Progenitor cell of endocrine pancreas (in vitro differentiated cells): ENCODE measurements around the gene COL12A1. TPM values are rescaled to one million over a fixed set of nuclear protein-coding genes. Genes with fewer than 3 reads are reported as not detected.
"Not testable (repeated sequence)": the region's sequence is repeated elsewhere in the genome, so short reads cannot be mapped to it uniquely, and the experiment has no call there.

Experiments used
- DNase-seq: peaks from one replicate; pipeline ENCODE4 v3.0.0; 2021; ENCODE audit warnings: low spot score; ENCODE audit not compliant: unreplicated experiment
- H3K27ac Mint-ChIP-seq: 2 replicates; pipeline ENCODE4 v1.8.0; 2021; ENCODE audit warnings: mild to moderate bottlenecking, moderate library complexity, mixed read lengths
- H3K27me3 Mint-ChIP-seq: 2 replicates; pipeline ENCODE4 v1.8.0; 2021; ENCODE audit warnings: mixed read lengths
- H3K36me3 Mint-ChIP-seq: 2 replicates; pipeline ENCODE4 v1.8.0; 2022; ENCODE audit warnings: mixed read lengths; ENCODE audit not compliant: insufficient read depth
- H3K4me1 Mint-ChIP-seq: 2 replicates; pipeline ENCODE4 v1.8.0; 2021; ENCODE audit warnings: low read depth, mixed read lengths
- H3K4me3 Mint-ChIP-seq: 2 replicates; pipeline ENCODE4 v1.8.0; 2021; ENCODE audit warnings: low read depth, mild to moderate bottlenecking, moderate library complexity, mixed read lengths
- H3K9me3 Mint-ChIP-seq: 2 replicates; pipeline ENCODE4 v1.8.0; 2021; ENCODE audit warnings: low read depth, mixed read lengths
- CTCF ChIP-seq: fragments of 200-600 bp; sonication (generic); IDR thresholded peaks from one replicate; pipeline ENCODE4 v1.5.0; 2021; ENCODE audit warnings: antibody characterized with exemption, mild to moderate bottlenecking; ENCODE audit not compliant: unreplicated experiment
- total RNA-seq: library from RNA; stranded (reverse); gene quantifications from 2 replicates; pipeline ENCODE4 v1.2.1, GENCODE V29; 2021

The COL12A1 gene
- total RNA-seq, 1 donor from 2014 or later: 2.0 TPM

GRCh38 chr6:75201901-75202672 is 3.8 kb downstream of the COL12A1 start:
- Mint-ChIP-seq H3K4me3 (peak overlapping the region; percentile 78), H3K4me1 (peaks cover 24% of the 10 kb centered on the region), H3K27ac (peak overlapping the region; percentile 49), H3K9me3 (no peaks in the 10 kb centered on the region), H3K36me3 (no peaks in the 10 kb centered on the region), H3K27me3 (peaks cover 67% of the 10 kb centered on the region)
- peak; percentile 25 for DNase-seq
- no peak for TF ChIP-seq CTCF

- peaks cover 56% of the 10 kb centered on the region for H3K27me3 Mint-ChIP-seq
- no peak for TF ChIP-seq CTCF
- H3K4me3 Mint-ChIP-seq: no peak overlapping the region
- H3K36me3 Mint-ChIP-seq: no peaks in the 10 kb centered on the region
- no peak overlapping the region for H3K27ac Mint-ChIP-seq
- H3K9me3 Mint-ChIP-seq: no peaks in the 10 kb centered on the region
- DNase-seq: no peak
- peaks cover 17% of the 10 kb centered on the region for H3K4me1 Mint-ChIP-seq
Measured at GRCh38 chr6:75201021-75201420, 4.8 kb downstream of the COL12A1 start.

- Mint-ChIP-seq H3K27ac (no peak overlapping the region), H3K27me3 (peaks cover 45% of the 10 kb centered on the region), H3K4me1 (peaks cover 13% of the 10 kb centered on the region), H3K36me3 (no peaks in the 10 kb centered on the region), H3K9me3 (no peaks in the 10 kb centered on the region), H3K4me3 (no peak overlapping the region)
- no peak for TF ChIP-seq CTCF
- DNase-seq: no peak
Measured at GRCh38 chr6:75199889-75200288, 6.0 kb downstream of the COL12A1 start.

GRCh38 chr6:75196081-75196687 is 9.7 kb downstream of the COL12A1 start:
- H3K36me3 Mint-ChIP-seq: no peaks in the 10 kb centered on the region
- no peaks in the 10 kb centered on the region for H3K9me3 Mint-ChIP-seq
- no peak for TF ChIP-seq CTCF
- DNase-seq: no peak
- no peaks in the 10 kb centered on the region for H3K4me1 Mint-ChIP-seq
- H3K27ac Mint-ChIP-seq: no peak overlapping the region
- H3K27me3 Mint-ChIP-seq: peaks cover 8% of the 10 kb centered on the region
- no peak overlapping the region for H3K4me3 Mint-ChIP-seq

GRCh38 chr6:75188221-75188925 is 17.5 kb downstream of the COL12A1 start:
- H3K27me3 Mint-ChIP-seq: no peaks in the 10 kb centered on the region
- H3K4me3 Mint-ChIP-seq: no peak overlapping the region
- no peak for TF ChIP-seq CTCF
- H3K9me3 Mint-ChIP-seq: peaks cover 9% of the 10 kb centered on the region
- no peak overlapping the region for H3K27ac Mint-ChIP-seq
- H3K4me1 Mint-ChIP-seq: no peaks in the 10 kb centered on the region
- no peaks in the 10 kb centered on the region for H3K36me3 Mint-ChIP-seq
- DNase-seq: no peak

- H3K36me3 Mint-ChIP-seq, DNase-seq, H3K27ac Mint-ChIP-seq, H3K4me3 Mint-ChIP-seq, H3K9me3 Mint-ChIP-seq, H3K4me1 Mint-ChIP-seq, H3K27me3 Mint-ChIP-seq: not testable (repeated sequence)
Measured at GRCh38 chr6:75186581-75186980, 19.3 kb downstream of the COL12A1 start.
